ENCODE data around the gene PPP1R13L. TPM values are rescaled to one million over a fixed set of nuclear protein-coding genes. Genes with fewer than 3 reads are reported as not detected.
"Not testable (repeated sequence)": the region's sequence is repeated elsewhere in the genome, so short reads cannot be mapped to it uniquely, and the experiment has no call there.

PPP1R13L gene
- polyA plus RNA-seq, 1 donor from 2014 or later, result not detected

DNA sequence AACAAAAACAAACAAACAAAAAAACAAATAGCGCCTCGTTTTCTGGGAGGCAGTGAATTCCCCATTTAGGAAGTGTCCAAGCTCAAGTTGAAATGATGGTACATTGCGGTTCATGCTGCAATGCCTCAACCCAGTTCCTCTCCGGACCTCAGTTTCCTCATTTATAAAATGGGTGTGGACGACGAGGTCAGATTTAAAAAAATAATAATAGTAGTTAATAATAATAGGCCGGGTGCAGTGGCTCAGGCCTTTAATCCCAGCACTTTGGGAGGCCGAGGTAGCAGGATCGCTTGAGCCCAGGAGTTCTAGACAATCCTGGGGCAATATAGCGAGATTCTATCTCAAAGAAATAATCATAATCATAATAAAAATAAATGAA is 34.3 kb upstream of the PPP1R13L start:
- Histone ChIP-seq H3K36me3 (ENCODE audit: insufficient read depth, low read length) (no peaks in the 10 kb centered on the region), H3K79me2 (replicated peaks; ENCODE audit: insufficient read depth, low read length) (no peaks in the 10 kb centered on the region), H3K9me3 (ENCODE audit: low read length) (no peaks in the 10 kb centered on the region), H3K9me2 (ENCODE audit: insufficient read depth, low read length) (no peaks in the 10 kb centered on the region), H3K27me3 (ENCODE audit: insufficient read depth, low read depth, low read length) (no peaks in the 10 kb centered on the region), H3F3A (ENCODE audit: insufficient read depth, low read length, poor library complexity, severe bottlenecking) (no peaks in the 10 kb centered on the region), H3K9ac (ENCODE audit: low read length) (peak overlapping the region; percentile 62), H3K27ac (ENCODE audit: low read length) (no peak overlapping the region), H3K4me3 (ENCODE audit: low read length) (peak overlapping the region; percentile 69), H2AFZ (ENCODE audit: low read depth, low read length) (no peak overlapping the region), H4K20me1 (ENCODE audit: insufficient read depth) (no peaks in the 10 kb centered on the region), H3K4me2 (ENCODE audit: low read length) (no peak overlapping the region)
- TF ChIP-seq CTCF (IDR thresholded peaks at IDR 0.05; ENCODE audit: poor library complexity, severe bottlenecking) (no peak), EP300 (conservative IDR thresholded peaks at IDR 0.05; ENCODE audit: poor library complexity, severe bottlenecking) (no peak), SMC3 (conservative IDR thresholded peaks at IDR 0.05; ENCODE audit: poor library complexity) (no peak), EZH2 (IDR thresholded peaks at IDR 0.05; ENCODE audit: borderline replicate concordance, insufficient read depth, low read length, poor library complexity, severe bottlenecking) (no peak), MXI1 (conservative IDR thresholded peaks at IDR 0.05; ENCODE audit: poor library complexity, severe bottlenecking) (no peak)
- TF ChIP-seq, protein P1, sequence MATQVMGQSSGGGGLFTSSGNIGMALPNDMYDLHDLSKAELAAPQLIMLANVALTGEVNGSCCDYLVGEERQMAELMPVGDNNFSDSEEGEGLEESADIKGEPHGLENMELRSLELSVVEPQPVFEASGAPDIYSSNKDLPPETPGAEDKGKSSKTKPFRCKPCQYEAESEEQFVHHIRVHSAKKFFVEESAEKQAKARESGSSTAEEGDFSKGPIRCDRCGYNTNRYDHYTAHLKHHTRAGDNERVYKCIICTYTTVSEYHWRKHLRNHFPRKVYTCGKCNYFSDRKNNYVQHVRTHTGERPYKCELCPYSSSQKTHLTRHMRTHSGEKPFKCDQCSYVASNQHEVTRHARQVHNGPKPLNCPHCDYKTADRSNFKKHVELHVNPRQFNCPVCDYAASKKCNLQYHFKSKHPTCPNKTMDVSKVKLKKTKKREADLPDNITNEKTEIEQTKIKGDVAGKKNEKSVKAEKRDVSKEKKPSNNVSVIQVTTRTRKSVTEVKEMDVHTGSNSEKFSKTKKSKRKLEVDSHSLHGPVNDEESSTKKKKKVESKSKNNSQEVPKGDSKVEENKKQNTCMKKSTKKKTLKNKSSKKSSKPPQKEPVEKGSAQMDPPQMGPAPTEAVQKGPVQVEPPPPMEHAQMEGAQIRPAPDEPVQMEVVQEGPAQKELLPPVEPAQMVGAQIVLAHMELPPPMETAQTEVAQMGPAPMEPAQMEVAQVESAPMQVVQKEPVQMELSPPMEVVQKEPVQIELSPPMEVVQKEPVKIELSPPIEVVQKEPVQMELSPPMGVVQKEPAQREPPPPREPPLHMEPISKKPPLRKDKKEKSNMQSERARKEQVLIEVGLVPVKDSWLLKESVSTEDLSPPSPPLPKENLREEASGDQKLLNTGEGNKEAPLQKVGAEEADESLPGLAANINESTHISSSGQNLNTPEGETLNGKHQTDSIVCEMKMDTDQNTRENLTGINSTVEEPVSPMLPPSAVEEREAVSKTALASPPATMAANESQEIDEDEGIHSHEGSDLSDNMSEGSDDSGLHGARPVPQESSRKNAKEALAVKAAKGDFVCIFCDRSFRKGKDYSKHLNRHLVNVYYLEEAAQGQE (IDR thresholded peaks at IDR 0.05; ENCODE audit: borderline replicate concordance), result no peak

DNA sequence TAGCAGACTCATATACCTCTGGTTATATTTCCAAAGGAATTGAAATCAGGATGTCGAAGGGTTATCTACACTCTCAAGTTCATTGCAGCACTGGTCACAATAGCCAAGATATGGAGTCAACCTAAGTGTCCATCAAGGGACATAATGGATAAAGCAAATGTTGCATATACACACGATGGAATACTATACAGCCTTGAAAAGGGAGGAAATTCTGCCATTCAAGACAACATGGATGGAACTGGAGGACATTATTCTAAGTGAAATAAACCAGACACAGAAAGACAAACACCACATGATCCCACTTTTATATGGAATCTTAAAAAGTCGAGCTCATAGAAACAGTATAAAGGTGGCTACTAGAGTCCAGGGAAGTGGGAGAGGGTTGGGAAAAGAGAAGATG is 32.5 kb upstream of the PPP1R13L start:
- Histone ChIP-seq H3K36me3 (ENCODE audit: insufficient read depth, low read length) (no peaks in the 10 kb centered on the region), H3K79me2 (replicated peaks; ENCODE audit: insufficient read depth, low read length) (no peaks in the 10 kb centered on the region), H4K20me1 (ENCODE audit: insufficient read depth) (no peaks in the 10 kb centered on the region), H3F3A (ENCODE audit: insufficient read depth, low read length, poor library complexity, severe bottlenecking) (no peaks in the 10 kb centered on the region), H3K9ac (ENCODE audit: low read length) (no peak overlapping the region), H2AFZ (ENCODE audit: low read depth, low read length) (no peak overlapping the region), H3K4me3 (ENCODE audit: low read length) (no peak overlapping the region), H3K9me2 (ENCODE audit: insufficient read depth, low read length) (no peaks in the 10 kb centered on the region), H3K4me2 (ENCODE audit: low read length) (no peak overlapping the region), H3K9me3 (ENCODE audit: low read length) (no peaks in the 10 kb centered on the region), H3K27ac (ENCODE audit: low read length) (no peak overlapping the region), H3K27me3 (ENCODE audit: insufficient read depth, low read depth, low read length) (no peaks in the 10 kb centered on the region)
- TF ChIP-seq CTCF (IDR thresholded peaks at IDR 0.05; ENCODE audit: poor library complexity, severe bottlenecking) (no peak), TAF1 (IDR thresholded peaks at IDR 0.05; ENCODE audit: low read depth) (no peak), MXI1 (conservative IDR thresholded peaks at IDR 0.05; ENCODE audit: poor library complexity, severe bottlenecking) (no peak), SMC3 (conservative IDR thresholded peaks at IDR 0.05; ENCODE audit: poor library complexity) (no peak), EP300 (conservative IDR thresholded peaks at IDR 0.05; ENCODE audit: poor library complexity, severe bottlenecking) (no peak), EZH2 (IDR thresholded peaks at IDR 0.05; ENCODE audit: borderline replicate concordance, insufficient read depth, low read length, poor library complexity, severe bottlenecking) (no peak), RAD21 (conservative IDR thresholded peaks at IDR 0.05) (no peak), POLR2AphosphoS5 (IDR thresholded peaks at IDR 0.05) (no peak)
- TF ChIP-seq, protein P1 (IDR thresholded peaks at IDR 0.05; ENCODE audit: borderline replicate concordance), result no peak

- peaks cover 17% of the 10 kb centered on the region for H3K27me3 ChIP-seq (ENCODE audit: insufficient read depth, low read depth, low read length)
- H3K36me3 ChIP-seq (ENCODE audit: insufficient read depth, low read length); H3K79me2 ChIP-seq (replicated peaks; ENCODE audit: insufficient read depth, low read length); H3K4me3 ChIP-seq (ENCODE audit: low read length); H2AFZ ChIP-seq (ENCODE audit: low read depth, low read length); H4K20me1 ChIP-seq (ENCODE audit: insufficient read depth); H3K9me3 ChIP-seq (ENCODE audit: low read length); H3K9me2 ChIP-seq (ENCODE audit: insufficient read depth, low read length); H3K9ac ChIP-seq (ENCODE audit: low read length); H3K27ac ChIP-seq (ENCODE audit: low read length); H3F3A ChIP-seq (ENCODE audit: insufficient read depth, low read length, poor library complexity, severe bottlenecking); H3K4me2 ChIP-seq (ENCODE audit: low read length): not testable (repeated sequence)
Observed at GRCh38 chr19:45432543-45432942, 27.7 kb upstream of the PPP1R13L start.
